GM21825 (cell line): ENCODE results near the gene PTAFR.

ENCODE experiments used
- ATAC-seq: cut with Tn5 transposase; IDR thresholded peaks from one replicate; pipeline ENCODE4 v1.9.1; 2021; ENCODE audit warnings: mild to moderate bottlenecking, moderate library complexity; ENCODE audit not compliant: unreplicated experiment

The PTAFR gene

GRCh38 chr1:28126212-28126611 is 50.3 kb downstream of the PTAFR start:
- no peak for ATAC-seq

GRCh38 chr1:28123461-28123961 is 53.0 kb downstream of the PTAFR start:
- no peak for ATAC-seq

DNA sequence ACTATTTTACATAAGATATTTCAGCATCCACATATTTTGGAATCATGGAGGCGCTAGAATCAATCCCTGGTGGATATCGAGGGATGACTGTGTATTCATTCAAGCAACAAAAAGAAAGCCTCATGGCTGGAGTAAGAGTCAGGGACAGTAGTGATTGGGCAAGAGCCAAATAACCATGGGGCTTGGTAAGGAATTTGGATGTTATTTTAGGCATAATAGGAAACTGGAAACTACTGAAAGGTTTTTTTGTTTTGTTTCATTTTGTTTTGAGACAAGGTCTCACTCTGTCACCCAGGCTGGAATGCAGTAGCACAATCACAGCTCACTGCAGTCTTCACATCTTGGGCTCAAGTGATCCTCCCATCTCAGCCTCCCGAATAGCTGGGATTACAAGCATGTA is 54.3 kb downstream of the PTAFR start:
- ATAC-seq = no peak

DNA sequence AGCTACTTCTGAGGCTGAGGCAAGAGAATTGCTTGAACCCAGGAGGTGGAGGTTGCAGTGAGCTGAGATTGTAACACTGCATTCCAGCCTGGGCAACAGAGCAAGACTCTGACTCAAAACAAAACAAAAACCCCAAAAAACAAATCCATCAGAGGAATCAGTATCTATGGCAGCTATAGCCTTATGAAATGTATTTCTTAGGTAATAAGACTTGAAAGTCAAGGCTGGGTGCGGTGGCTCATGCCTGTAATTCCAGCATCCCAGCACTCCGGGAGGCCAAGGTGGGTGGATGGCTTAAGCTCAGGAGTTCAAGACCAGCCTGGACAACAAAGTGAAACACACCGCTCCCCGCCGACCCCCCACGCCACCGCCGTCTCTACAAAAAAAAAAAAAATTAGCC is 56.9 kb downstream of the PTAFR start:
- ATAC-seq = no peak

GRCh38 chr1:28118640-28119307 is 57.7 kb downstream of the PTAFR start:
- no peak for ATAC-seq

DNA sequence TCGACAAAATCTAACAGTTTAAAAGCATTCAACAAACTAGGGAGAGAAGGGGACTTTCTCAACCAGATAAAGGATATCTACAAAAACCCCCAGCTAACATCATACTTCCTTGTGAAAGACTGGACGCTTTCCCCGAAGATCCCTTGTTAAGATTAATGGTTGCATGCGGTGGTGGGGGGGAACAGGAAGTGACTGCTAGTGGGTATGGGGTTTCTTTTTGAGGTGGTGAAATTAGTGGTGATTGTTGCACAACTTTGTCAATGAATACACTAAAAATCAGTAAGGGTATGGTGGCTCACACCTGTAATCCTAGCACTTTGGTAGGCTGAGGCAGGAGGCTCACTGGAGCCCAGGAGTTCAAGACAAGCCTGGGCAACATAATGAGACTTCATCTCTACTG is 61.2 kb downstream of the PTAFR start:
- ATAC-seq = no peak

GRCh38 chr1:28114844-28115243 is 61.6 kb downstream of the PTAFR start:
- ATAC-seq = no peak

DNA sequence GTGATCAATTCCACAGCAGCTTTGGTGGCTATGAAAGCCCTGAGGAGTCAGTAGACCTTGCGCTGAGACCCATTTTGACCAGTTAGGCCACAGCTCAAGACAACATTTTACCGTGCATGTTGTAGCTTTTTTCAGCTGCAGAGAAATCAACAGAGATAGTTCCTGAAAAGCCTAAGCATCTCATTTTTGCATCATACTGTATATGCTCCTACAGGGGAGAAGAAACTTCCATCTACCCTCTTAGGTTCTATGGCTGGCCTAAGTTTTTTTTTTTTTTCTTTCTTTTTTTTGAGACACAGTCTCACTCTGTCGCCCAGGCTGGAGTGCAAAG is 63.3 kb downstream of the PTAFR start:
- no peak for ATAC-seq

- no peak for ATAC-seq
Observed at GRCh38 chr1:28112388-28113241, 63.9 kb downstream of the PTAFR start.

- ATAC-seq = no peak
Observed at GRCh38 chr1:28111157-28111556, 65.3 kb downstream of the PTAFR start.

- ATAC-seq = no peak
Observed at GRCh38 chr1:28110555-28110954, 65.9 kb downstream of the PTAFR start.

GRCh38 chr1:28109639-28110038 is 66.9 kb downstream of the PTAFR start:
- ATAC-seq = no peak

- no peak for ATAC-seq
Observed at GRCh38 chr1:28108001-28108400, 68.5 kb downstream of the PTAFR start.

DNA sequence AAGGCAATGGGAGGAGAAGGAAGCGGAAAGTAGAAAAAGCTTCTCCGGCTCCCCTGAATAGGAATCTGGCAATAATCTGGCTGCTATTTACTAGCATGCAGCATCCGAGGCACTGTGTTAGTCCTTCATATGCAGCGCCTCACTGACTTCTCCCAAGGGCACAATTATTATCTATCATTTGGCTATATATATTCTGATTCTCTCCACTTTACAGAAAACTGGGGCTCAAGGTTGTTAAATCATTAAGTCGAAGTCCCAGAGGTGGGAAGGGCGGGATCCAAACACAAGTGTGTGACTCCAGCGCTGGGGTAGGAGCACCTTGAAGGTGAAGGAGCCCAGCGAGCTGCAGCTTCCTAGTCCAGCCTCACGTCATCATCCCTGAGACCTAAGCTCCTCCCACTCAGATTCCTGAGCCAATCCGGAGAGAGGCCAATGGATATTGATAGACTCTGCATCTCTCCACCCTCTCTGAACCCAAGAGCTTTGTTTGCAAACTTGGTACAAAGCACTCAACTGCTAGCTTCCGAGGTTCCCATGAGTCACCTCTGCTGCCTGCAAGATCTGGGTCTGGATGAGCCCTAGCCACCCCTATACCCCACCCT is 71.5 kb downstream of the PTAFR start:
- ATAC-seq = no peak

DNA sequence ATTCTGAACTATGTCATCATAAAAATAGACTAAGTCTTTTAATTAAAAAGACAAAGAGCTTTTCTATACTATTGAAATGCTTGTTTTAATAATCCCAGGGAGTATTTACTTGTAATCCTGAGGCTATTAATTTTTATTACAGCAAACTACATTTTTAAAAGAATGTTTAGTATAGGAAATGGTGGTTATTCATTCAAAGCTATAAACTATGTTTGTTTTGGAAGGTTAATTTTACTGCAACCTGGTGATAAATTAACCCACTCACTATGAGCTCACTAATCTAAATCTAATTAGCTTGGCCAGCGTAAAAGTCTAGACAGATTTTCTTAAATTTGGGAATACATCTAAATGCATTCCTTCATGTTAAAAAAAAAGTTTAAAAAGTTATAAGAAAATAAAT is 74.3 kb downstream of the PTAFR start:
- no peak for ATAC-seq

GRCh38 chr1:28099050-28099769 is 77.3 kb downstream of the PTAFR start:
- ATAC-seq = no peak
